ENCODE data around the gene MAGI3. TPM values are rescaled to one million over a fixed set of nuclear protein-coding genes. Genes with fewer than 3 reads are reported as not detected.

Gene MAGI3
- total RNA-seq, 2 donors from 2014 or later: 7.6 to 7.9 TPM

- no peak for ATAC-seq (replicated peaks)
- Mint-ChIP-seq H3K36me3 (ENCODE audit: low read depth) (peaks cover 24% of the 10 kb centered on the region), H3K27ac (no peak overlapping the region), H3K4me1 (no peaks in the 10 kb centered on the region), H3K4me3 (no peak overlapping the region), H3K9me3 (no peaks in the 10 kb centered on the region), H3K27me3 (no peaks in the 10 kb centered on the region)
These were observed 251.1 kb downstream of the MAGI3 start for GRCh38 chr1:113641396-113641795.

DNA sequence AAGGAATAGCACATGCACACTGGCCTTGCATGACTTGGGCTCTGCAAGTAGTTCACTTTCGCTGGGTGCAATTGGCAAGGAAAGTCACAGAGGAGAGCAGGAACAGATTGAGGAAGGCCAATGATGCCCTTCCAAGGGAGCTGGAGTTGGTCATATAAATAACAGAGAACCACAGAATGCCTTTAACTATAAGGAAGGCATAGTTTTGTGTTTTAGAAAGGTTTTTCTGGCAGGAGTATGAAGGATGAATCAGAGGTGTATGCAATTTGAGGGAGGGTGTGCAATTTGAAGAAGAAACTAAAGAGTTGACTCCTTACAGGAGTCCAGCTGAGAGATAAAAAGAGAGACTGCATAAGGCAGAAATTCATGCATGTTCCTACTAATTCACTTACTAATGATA is 256.8 kb downstream of the MAGI3 start:
- Mint-ChIP-seq H3K4me1 (no peaks in the 10 kb centered on the region), H3K36me3 (ENCODE audit: low read depth) (peaks cover 24% of the 10 kb centered on the region), H3K9me3 (no peaks in the 10 kb centered on the region), H3K4me3 (no peak overlapping the region), H3K27me3 (no peaks in the 10 kb centered on the region), H3K27ac (no peak overlapping the region)
- ATAC-seq (replicated peaks): no peak

DNA sequence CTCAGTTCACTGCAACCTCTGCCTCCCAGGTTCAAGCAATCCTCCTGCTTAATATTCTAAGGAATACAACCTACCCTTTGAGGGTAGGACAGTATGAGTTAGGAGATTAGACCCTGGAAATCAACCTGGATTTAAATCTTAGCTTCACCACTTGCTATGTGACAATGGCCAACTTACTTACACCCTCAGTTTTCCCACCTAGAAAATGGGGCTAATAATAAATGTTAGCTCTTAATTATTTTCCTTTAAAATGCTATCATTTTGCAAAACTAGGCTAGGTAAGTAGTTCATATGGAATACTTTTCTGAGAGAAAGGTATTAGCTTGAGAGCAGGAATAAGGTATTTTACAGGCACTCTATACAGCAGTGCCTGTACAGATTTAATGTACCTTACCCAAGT is 258.2 kb downstream of the MAGI3 start:
- Mint-ChIP-seq H3K27me3 (no peaks in the 10 kb centered on the region), H3K36me3 (ENCODE audit: low read depth) (peaks cover 13% of the 10 kb centered on the region), H3K4me3 (no peak overlapping the region), H3K4me1 (no peaks in the 10 kb centered on the region), H3K27ac (no peak overlapping the region), H3K9me3 (no peaks in the 10 kb centered on the region)
- ATAC-seq (replicated peaks): no peak

- no peaks in the 10 kb centered on the region for H3K27me3 Mint-ChIP-seq
- no peak overlapping the region for H3K27ac Mint-ChIP-seq
- H3K9me3 Mint-ChIP-seq: no peaks in the 10 kb centered on the region
- ATAC-seq (replicated peaks): no peak
- H3K36me3 Mint-ChIP-seq (ENCODE audit: low read depth): no peaks in the 10 kb centered on the region
- no peak overlapping the region for H3K4me3 Mint-ChIP-seq
- H3K4me1 Mint-ChIP-seq: no peaks in the 10 kb centered on the region
These were observed 262.5 kb downstream of the MAGI3 start for GRCh38 chr1:113652771-113653170.

GRCh38 chr1:113653741-113654140 is 263.4 kb downstream of the MAGI3 start:
- H3K9me3 Mint-ChIP-seq: no peaks in the 10 kb centered on the region
- no peaks in the 10 kb centered on the region for H3K4me1 Mint-ChIP-seq
- no peaks in the 10 kb centered on the region for H3K27me3 Mint-ChIP-seq
- no peak for ATAC-seq (replicated peaks)
- peaks cover 4% of the 10 kb centered on the region for H3K36me3 Mint-ChIP-seq (ENCODE audit: low read depth)
- H3K27ac Mint-ChIP-seq: no peak overlapping the region
- H3K4me3 Mint-ChIP-seq: no peak overlapping the region

- Mint-ChIP-seq H3K4me1 (no peaks in the 10 kb centered on the region), H3K9me3 (no peaks in the 10 kb centered on the region), H3K27me3 (no peaks in the 10 kb centered on the region), H3K36me3 (ENCODE audit: low read depth) (peaks cover 10% of the 10 kb centered on the region), H3K27ac (no peak overlapping the region), H3K4me3 (no peak overlapping the region)
- ATAC-seq (replicated peaks): no peak
These were observed 264.6 kb downstream of the MAGI3 start for GRCh38 chr1:113654883-113655282.

- H3K27me3 Mint-ChIP-seq: no peaks in the 10 kb centered on the region
- no peak overlapping the region for H3K27ac Mint-ChIP-seq
- H3K9me3 Mint-ChIP-seq: no peaks in the 10 kb centered on the region
- H3K4me3 Mint-ChIP-seq: no peak overlapping the region
- ATAC-seq (replicated peaks): no peak
- peaks cover 10% of the 10 kb centered on the region for H3K36me3 Mint-ChIP-seq (ENCODE audit: low read depth)
- no peaks in the 10 kb centered on the region for H3K4me1 Mint-ChIP-seq
These were observed 266.8 kb downstream of the MAGI3 start for GRCh38 chr1:113657126-113657525.

GRCh38 chr1:113657556-113658063 is 267.3 kb downstream of the MAGI3 start:
- peaks cover 10% of the 10 kb centered on the region for H3K36me3 Mint-ChIP-seq (ENCODE audit: low read depth)
- no peaks in the 10 kb centered on the region for H3K4me1 Mint-ChIP-seq
- no peak overlapping the region for H3K4me3 Mint-ChIP-seq
- no peaks in the 10 kb centered on the region for H3K9me3 Mint-ChIP-seq
- H3K27me3 Mint-ChIP-seq: no peaks in the 10 kb centered on the region
- ATAC-seq (replicated peaks): no peak
- H3K27ac Mint-ChIP-seq: no peak overlapping the region

GRCh38 chr1:113659035-113659434 is 268.7 kb downstream of the MAGI3 start:
- Mint-ChIP-seq H3K4me1 (no peaks in the 10 kb centered on the region), H3K27ac (no peak overlapping the region), H3K4me3 (no peak overlapping the region), H3K27me3 (no peaks in the 10 kb centered on the region), H3K36me3 (ENCODE audit: low read depth) (peaks cover 10% of the 10 kb centered on the region), H3K9me3 (no peaks in the 10 kb centered on the region)
- no peak for ATAC-seq (replicated peaks)

DNA sequence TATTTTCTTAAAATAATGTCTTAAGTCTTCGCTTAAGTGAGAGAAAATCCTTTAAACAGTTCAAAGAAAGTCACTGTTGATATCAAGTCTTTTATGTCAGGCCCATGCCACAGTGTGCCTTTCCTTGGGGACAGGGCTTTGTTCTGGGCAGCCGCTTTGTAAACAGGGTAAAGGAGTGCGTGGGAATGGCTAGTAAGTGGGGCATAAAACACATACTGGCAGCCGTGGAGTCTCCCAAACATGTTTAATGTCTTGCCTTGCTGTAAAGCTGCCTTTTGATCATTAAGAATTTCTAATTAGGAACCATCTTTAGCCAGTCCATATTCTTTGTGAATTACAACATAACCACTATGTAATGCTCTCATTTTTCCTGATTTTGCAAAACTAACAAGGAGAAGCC is 269.2 kb downstream of the MAGI3 start:
- no peak for ATAC-seq (replicated peaks)
- H3K27me3 Mint-ChIP-seq: no peaks in the 10 kb centered on the region
- H3K4me3 Mint-ChIP-seq: no peak overlapping the region
- H3K36me3 Mint-ChIP-seq (ENCODE audit: low read depth): peaks cover 10% of the 10 kb centered on the region
- H3K9me3 Mint-ChIP-seq: no peaks in the 10 kb centered on the region
- H3K27ac Mint-ChIP-seq: no peak overlapping the region
- H3K4me1 Mint-ChIP-seq: no peaks in the 10 kb centered on the region

DNA sequence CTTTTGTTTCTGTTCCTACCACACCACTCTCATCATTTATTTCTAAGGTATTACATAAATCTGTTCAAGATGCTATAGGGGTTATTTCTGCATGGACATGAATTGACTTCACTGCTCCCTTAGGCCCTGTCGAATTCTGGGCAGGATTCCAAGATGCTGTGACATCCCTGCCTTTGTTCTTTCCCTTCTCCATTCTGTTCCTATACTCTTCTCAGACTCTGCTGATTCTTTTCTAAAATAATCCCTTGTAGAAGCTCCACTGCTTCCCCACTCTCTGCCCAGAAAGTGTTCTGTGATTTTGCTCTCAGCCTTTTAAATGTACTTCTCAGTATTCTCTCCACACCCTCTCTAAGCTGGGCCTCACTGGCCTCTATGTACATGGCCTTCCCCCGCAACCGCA is 269.8 kb downstream of the MAGI3 start:
- ATAC-seq (replicated peaks): no peak
- no peak overlapping the region for H3K27ac Mint-ChIP-seq
- no peaks in the 10 kb centered on the region for H3K9me3 Mint-ChIP-seq
- H3K4me1 Mint-ChIP-seq: no peaks in the 10 kb centered on the region
- H3K27me3 Mint-ChIP-seq: no peaks in the 10 kb centered on the region
- H3K36me3 Mint-ChIP-seq (ENCODE audit: low read depth): peaks cover 10% of the 10 kb centered on the region
- no peak overlapping the region for H3K4me3 Mint-ChIP-seq

GRCh38 chr1:113662101-113662500 is 271.8 kb downstream of the MAGI3 start:
- no peaks in the 10 kb centered on the region for H3K4me1 Mint-ChIP-seq

GRCh38 chr1:113663165-113663951 is 273.0 kb downstream of the MAGI3 start:
- Mint-ChIP-seq H3K36me3 (ENCODE audit: low read depth) (peaks cover 10% of the 10 kb centered on the region), H3K9me3 (no peaks in the 10 kb centered on the region), H3K27me3 (no peaks in the 10 kb centered on the region), H3K4me1 (no peaks in the 10 kb centered on the region), H3K4me3 (no peak overlapping the region), H3K27ac (no peak overlapping the region)
- ATAC-seq (replicated peaks): no peak

More at GRCh38 chr1:113662101-113662500, 271.8 kb downstream of the MAGI3 start:
- no peak for ATAC-seq (replicated peaks)
- H3K27me3 Mint-ChIP-seq: no peaks in the 10 kb centered on the region
- H3K27ac Mint-ChIP-seq: no peak overlapping the region
- no peak overlapping the region for H3K4me3 Mint-ChIP-seq
- H3K9me3 Mint-ChIP-seq: no peaks in the 10 kb centered on the region
- peaks cover 10% of the 10 kb centered on the region for H3K36me3 Mint-ChIP-seq (ENCODE audit: low read depth)

GRCh38 chr1:113665071-113665470 is 274.8 kb downstream of the MAGI3 start:
- Mint-ChIP-seq H3K9me3 (no peaks in the 10 kb centered on the region), H3K27me3 (no peaks in the 10 kb centered on the region), H3K27ac (no peak overlapping the region), H3K4me3 (no peak overlapping the region), H3K36me3 (ENCODE audit: low read depth) (no peaks in the 10 kb centered on the region), H3K4me1 (no peaks in the 10 kb centered on the region)
- ATAC-seq (replicated peaks): no peak

DNA sequence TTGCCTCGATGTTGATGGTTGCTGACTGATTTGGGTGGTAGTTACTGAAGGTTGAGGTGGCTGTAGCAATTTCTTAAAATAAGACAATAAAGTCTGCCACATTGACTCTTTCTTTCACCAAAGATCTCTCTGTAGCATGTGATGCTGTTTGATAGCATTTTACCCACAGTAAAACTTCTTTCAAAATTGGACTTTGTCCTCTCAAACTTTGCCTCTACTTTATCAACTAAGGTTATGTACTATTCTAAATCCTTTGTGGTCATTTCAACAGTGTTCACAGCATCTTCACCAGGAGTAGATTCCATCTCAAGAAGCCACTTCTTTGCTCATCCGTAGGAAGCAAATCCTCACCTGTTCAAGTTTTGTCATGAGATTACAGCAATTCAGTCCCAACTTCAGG is 275.8 kb downstream of the MAGI3 start:
- no peak for ATAC-seq (replicated peaks)
- Mint-ChIP-seq H3K27me3 (no peaks in the 10 kb centered on the region), H3K9me3 (no peaks in the 10 kb centered on the region), H3K36me3 (ENCODE audit: low read depth) (no peaks in the 10 kb centered on the region), H3K27ac (no peak overlapping the region), H3K4me3 (no peak overlapping the region), H3K4me1 (no peaks in the 10 kb centered on the region)

Data from activated T-helper 17 cell treated with anti-CD3 and anti-CD28 coated beads, Interleukin-2, amount 50 U/mL, for 72 hours (primary cell).